Effector memory CD8-positive, alpha-beta T cell (primary cell): Measurements from ENCODE around the gene NELL1.

Experiments used
- ATAC-seq: fragments of 150-1000 bp; cut with Tn5 transposase; replicated peaks from 2 replicates; pipeline ENCODE4 v1.10.0; 2021; ENCODE audit warnings: mild to moderate bottlenecking, moderate library complexity
- DNase-seq, 3 experiments: peaks; one replicate each; pipeline ENCODE4 v3.0.0; 2021
- H3K27ac Mint-ChIP-seq, 2 donors: one replicate each; pipeline ENCODE4 v1.8.0; 2022; ENCODE audit warnings: mild to moderate bottlenecking in 2 of 2, mixed read lengths in 2 of 2, moderate library complexity in 2 of 2
- H3K27me3 Mint-ChIP-seq, 2 donors: one replicate each; pipeline ENCODE4 v1.8.0; 2022; ENCODE audit warnings: mixed read lengths in 2 of 2
- H3K36me3 Mint-ChIP-seq: one replicate; pipeline ENCODE4 v1.8.0; 2022; ENCODE audit warnings: mild to moderate bottlenecking, moderate library complexity, mixed read lengths; ENCODE audit not compliant: insufficient read depth
- H3K4me1 Mint-ChIP-seq, 2 donors: one replicate each; pipeline ENCODE4 v1.8.0; 2022; ENCODE audit warnings: low read depth in 2 of 2, mixed read lengths in 2 of 2
- H3K4me3 Mint-ChIP-seq, 2 donors: one replicate each; pipeline ENCODE4 v1.8.0; 2022; ENCODE audit warnings: mild to moderate bottlenecking in 2 of 2, mixed read lengths in 2 of 2, moderate library complexity in 2 of 2
- H3K9me3 Mint-ChIP-seq, 2 donors: one replicate each; pipeline ENCODE4 v1.8.0; 2022; ENCODE audit warnings: mixed read lengths in 2 of 2

NELL1 gene

DNA sequence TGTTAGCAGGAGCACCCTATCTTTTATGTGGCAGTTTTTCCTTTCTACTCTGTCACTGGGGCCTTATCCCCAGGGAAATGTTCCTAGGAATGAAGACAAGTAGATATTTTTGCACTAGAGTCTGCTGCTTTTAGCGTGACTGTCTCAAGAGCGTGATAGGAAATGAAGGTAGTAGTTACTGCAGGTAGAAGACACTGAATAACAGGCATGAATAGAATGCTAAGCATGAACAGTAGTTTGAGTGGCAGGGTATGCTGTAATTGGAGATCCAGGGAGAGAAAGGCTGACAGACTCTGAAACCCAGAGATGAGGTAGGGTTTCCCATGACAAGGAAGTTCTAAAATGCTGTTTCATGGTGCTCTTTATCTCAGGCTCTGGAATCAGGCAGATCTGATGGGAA lies 475.1 kb downstream of the NELL1 start:
- H3K4me3 Mint-ChIP-seq, result no peak overlapping the region
- H3K4me1 Mint-ChIP-seq, result no peaks in the 10 kb centered on the region
- H3K9me3 Mint-ChIP-seq, result peaks cover 15 to 17% of the 10 kb centered on the region in 2 donors
- DNase-seq (no peak), ATAC-seq (no peak)
- H3K27me3 Mint-ChIP-seq, result no peaks in the 10 kb centered on the region
- H3K36me3 Mint-ChIP-seq, result no peaks in the 10 kb centered on the region
- no peak overlapping the region for H3K27ac Mint-ChIP-seq

DNA sequence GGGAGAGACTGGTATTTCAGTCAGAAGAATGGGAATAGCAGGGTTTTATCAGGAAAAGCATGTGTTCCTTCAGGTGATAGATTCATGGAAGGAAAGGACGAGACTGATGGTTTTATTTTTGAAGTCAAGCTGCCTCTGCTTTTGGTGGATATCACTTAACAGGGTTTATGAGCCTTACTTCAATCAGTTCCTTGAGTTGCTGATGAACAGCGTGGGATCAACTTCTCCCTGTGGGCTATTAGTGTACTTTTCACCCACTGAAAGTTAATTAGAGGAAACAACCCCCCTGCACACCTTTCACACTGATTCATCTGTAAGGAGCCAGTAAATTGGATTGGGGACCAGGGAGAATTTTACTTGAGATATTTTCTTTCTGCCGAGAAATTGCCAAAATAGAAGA lies 479.0 kb downstream of the NELL1 start:
- no peak for DNase-seq
- no peak overlapping the region for H3K27ac Mint-ChIP-seq
- no peak overlapping the region for H3K4me3 Mint-ChIP-seq
- H3K27me3 Mint-ChIP-seq, result no peaks in the 10 kb centered on the region
- H3K36me3 Mint-ChIP-seq, result no peaks in the 10 kb centered on the region
- H3K4me1 Mint-ChIP-seq, result no peaks in the 10 kb centered on the region
- ATAC-seq, result no peak
- H3K9me3 Mint-ChIP-seq, result peaks cover 11 to 14% of the 10 kb centered on the region in 2 donors

DNA sequence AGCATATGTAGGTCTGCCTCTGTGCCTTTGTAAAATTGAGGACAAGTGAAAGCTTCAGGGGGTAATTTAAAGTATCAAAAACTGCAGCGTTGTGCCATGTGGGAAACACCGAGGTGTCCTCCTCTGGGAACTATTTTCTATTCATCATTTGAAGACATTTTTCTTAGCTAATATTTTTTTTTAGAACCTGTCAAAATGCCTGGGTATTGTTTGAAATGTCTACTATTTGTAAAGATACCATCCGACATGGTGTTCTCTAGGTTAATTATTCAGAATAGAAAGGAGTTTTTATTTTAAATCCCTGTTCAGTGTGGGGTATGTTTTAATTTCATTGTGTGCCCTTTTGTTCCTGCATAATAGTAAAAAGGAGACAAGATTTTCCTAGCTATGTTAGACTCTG lies 490.8 kb downstream of the NELL1 start:
- Mint-ChIP-seq H3K36me3 (no peaks in the 10 kb centered on the region), H3K27ac (no peak overlapping the region), H3K9me3 (peaks cover 6 to 8% of the 10 kb centered on the region in 2 donors), H3K4me1 (no peaks in the 10 kb centered on the region), H3K4me3 (no peak overlapping the region), H3K27me3 (no peaks in the 10 kb centered on the region)
- ATAC-seq (no peak), DNase-seq (no peak)

DNA sequence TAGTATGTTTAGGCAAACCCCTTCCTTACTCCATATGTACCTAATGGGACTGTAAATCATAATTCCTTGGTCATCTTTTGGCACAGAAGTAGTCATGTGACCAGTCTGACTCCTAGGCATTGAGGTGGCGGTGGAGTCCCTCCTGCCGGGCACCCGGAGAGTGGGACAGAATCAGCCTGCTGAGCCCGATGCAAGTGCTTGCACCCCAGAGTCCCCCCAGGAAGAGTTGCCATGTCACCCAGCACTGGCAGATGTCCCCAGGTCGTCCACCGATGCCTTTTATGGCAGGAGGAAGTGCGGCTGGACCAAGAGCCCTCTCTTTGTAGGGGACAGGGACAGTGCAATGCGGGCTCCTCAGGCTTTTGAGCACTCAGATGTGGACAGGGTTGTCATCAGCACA lies 500.3 kb downstream of the NELL1 start:
- ATAC-seq, result no peak
- no peaks in the 10 kb centered on the region for H3K27me3 Mint-ChIP-seq
- H3K27ac Mint-ChIP-seq, result no peak overlapping the region

DNA sequence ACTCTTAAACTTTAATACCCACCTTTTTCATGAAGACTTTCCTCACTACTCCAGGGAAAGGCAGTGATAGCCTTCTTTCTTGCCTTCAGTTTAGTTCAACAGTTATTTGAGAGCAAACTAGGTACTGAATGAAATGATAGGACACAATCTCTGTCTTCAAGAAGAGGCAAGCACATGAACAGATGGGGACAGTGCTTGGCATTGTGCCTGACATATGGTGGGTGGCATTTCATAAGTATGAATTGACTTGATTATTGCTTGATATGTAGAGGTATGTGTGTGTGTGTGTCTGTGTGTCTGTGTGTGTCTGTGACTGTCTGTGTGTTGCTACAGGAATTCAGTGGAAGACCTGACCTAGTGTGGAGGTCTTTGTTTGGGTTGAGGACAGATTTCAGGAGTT lies 504.1 kb downstream of the NELL1 start:
- Mint-ChIP-seq H3K27me3 (no peaks in the 10 kb centered on the region), H3K36me3 (no peaks in the 10 kb centered on the region), H3K4me1 (no peaks in the 10 kb centered on the region), H3K27ac (no peak overlapping the region), H3K4me3 (no peak overlapping the region), H3K9me3 (peaks cover 2 to 5% of the 10 kb centered on the region in 2 donors)
- ATAC-seq, result no peak
- DNase-seq, result no peak

More for the DNA sequence above, 500.3 kb downstream of the NELL1 start:
- Mint-ChIP-seq H3K4me3 (no peak overlapping the region), H3K36me3 (no peaks in the 10 kb centered on the region), H3K4me1 (no peaks in the 10 kb centered on the region), H3K9me3 (peaks cover 13 to 21% of the 10 kb centered on the region in 2 donors)
- DNase-seq, result no peak

DNA sequence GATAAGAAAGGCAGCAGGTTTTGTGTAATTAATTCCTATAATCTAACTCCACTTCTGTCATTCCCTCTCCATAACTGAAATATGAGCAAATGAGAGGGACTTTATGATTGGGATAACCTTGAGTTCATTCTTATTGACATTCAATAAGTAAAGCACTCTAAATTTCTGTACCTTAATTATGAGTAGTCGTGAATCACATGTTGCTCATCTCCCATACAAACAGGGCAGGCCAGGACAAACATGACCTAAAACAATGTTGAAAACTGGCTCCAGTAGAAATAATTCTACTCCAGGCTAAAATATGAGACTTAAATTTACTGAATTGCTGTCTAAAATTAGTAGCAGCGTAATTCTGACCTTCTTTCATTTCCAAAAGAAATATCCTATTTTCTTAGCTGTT lies 505.4 kb downstream of the NELL1 start:
- DNase-seq (no peak), ATAC-seq (no peak)
- H3K36me3 Mint-ChIP-seq, result no peaks in the 10 kb centered on the region
- no peak overlapping the region for H3K4me3 Mint-ChIP-seq
- H3K27ac Mint-ChIP-seq, result no peak overlapping the region
- no peaks in the 10 kb centered on the region for H3K27me3 Mint-ChIP-seq
- no peaks in the 10 kb centered on the region for H3K4me1 Mint-ChIP-seq
- H3K9me3 Mint-ChIP-seq, result peaks cover 0 to 5% of the 10 kb centered on the region in 2 donors

DNA sequence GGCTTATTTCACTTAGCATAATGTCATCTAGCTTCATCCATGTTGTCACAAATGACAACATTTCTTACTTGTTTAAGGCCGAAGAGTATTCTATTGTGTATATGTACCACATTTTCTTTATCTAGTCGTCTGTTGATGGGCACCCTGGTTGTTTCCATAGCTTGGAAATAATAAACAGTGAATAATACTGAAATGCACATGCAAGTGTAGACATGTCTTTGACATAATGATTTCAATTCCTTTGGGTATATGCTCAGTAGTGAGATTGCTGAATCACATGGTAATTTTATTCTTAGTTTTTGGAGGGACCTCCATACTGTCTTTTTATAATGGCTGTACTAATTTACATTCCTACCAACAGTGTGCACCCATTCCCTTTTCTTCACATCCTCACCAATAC lies 508.0 kb downstream of the NELL1 start:
- ATAC-seq (no peak), DNase-seq (no peak)
- H3K4me3 Mint-ChIP-seq, result no peak overlapping the region
- peaks cover 2% of the 10 kb centered on the region for H3K36me3 Mint-ChIP-seq
- no peaks in the 10 kb centered on the region for H3K27me3 Mint-ChIP-seq
- H3K9me3 Mint-ChIP-seq, result peaks cover 0 to 5% of the 10 kb centered on the region in 2 donors
- no peak overlapping the region for H3K27ac Mint-ChIP-seq
- H3K4me1 Mint-ChIP-seq, result no peaks in the 10 kb centered on the region

DNA sequence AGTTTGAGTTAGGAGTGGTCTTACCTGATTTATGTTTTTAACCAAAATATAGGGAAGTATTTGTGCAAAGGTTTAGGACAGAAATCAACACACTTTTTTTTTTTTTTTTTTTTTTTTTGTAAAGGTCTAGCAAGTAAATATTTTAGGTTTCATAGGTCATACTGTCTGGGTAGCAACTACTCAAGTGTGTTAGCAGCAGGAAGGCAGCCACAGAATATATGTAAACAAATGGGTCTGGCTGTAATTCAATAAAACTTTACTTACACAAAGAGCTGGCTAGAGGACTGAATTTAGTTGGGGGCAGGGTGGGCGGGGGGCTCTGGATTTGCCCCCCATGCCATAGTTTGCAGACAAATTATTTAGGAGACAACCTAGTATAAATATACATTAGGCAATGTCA lies 510.4 kb downstream of the NELL1 start:
- ATAC-seq (no peak), DNase-seq (no peak)
- no peaks in the 10 kb centered on the region for H3K27me3 Mint-ChIP-seq
- H3K4me1 Mint-ChIP-seq, result no peaks in the 10 kb centered on the region
- peaks cover 2% of the 10 kb centered on the region for H3K36me3 Mint-ChIP-seq
- no peak overlapping the region for H3K27ac Mint-ChIP-seq
- H3K9me3 Mint-ChIP-seq, result peaks cover 0 to 2% of the 10 kb centered on the region in 2 donors
- no peak overlapping the region for H3K4me3 Mint-ChIP-seq

DNA sequence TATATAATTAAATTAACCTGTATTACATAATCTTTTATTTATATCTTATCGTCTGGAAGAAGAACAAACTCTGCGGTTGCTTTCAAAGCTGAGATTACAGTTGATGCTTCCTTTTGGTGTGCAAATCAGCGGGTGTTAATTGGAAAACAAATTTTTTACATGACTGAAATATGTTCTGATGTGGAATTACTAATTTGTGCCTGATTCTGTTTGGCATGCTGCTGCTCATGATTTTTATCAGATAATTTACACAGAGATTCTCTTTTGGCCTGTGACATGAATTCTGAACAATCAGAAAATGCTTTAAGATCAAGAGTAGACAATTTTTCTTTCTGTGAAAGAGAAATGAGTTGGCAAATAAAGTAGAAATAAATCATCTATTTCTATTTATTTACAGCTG lies 510.8 kb downstream of the NELL1 start:
- no peak overlapping the region for H3K4me3 Mint-ChIP-seq
- H3K4me1 Mint-ChIP-seq, result no peaks in the 10 kb centered on the region
- DNase-seq (no peak), ATAC-seq (no peak)
- peaks cover 2% of the 10 kb centered on the region for H3K36me3 Mint-ChIP-seq
- no peak overlapping the region for H3K27ac Mint-ChIP-seq
- no peaks in the 10 kb centered on the region for H3K27me3 Mint-ChIP-seq
- H3K9me3 Mint-ChIP-seq, result peaks cover 0 to 2% of the 10 kb centered on the region in 2 donors

DNA sequence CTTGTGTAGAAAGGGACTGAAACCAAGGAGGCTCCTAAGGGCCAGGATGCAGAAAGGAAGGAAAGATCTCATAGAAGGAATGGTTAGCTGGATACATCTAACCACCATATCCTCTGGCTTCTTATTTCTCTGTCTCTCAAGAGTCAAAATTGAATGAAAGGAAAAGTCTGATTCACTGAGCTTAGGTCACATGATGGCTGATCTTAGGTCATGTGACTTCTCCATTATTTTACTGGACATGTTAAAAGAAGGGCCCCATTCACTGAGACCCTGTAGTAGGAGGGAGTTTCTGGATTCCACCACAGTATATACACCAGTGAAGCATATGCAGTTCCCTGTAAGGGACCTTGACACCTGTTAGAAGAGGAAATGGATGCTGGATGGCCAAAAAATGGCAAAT lies 516.6 kb downstream of the NELL1 start:
- Mint-ChIP-seq H3K27ac (no peak overlapping the region), H3K36me3 (peaks cover 1% of the 10 kb centered on the region), H3K4me1 (no peaks in the 10 kb centered on the region), H3K27me3 (no peaks in the 10 kb centered on the region), H3K4me3 (no peak overlapping the region), H3K9me3 (peaks cover 5 to 14% of the 10 kb centered on the region in 2 donors)
- DNase-seq, result no peak
- ATAC-seq, result no peak

DNA sequence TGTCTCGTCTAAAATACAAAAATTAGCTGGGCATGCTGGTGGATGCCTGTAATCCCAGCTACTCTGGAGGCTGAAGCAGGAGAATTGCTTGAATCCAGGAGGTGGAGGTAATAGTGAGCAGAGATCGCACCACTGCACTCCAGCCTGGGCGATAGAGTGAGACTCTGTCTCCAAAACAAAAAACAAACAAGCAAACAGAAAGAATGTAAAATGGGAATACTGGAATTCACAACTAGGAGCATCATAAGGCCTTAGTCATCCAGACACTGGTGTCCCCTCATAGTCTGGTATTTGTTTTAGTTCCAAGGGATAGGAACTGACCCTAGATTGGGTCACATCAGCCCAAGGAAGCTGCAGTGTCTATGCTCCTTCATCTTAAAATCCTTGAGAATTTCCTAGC lies 520.8 kb downstream of the NELL1 start:
- no peak overlapping the region for H3K27ac Mint-ChIP-seq
- peaks cover 13 to 21% of the 10 kb centered on the region in 2 donors for H3K9me3 Mint-ChIP-seq
- no peaks in the 10 kb centered on the region for H3K4me1 Mint-ChIP-seq
- no peaks in the 10 kb centered on the region for H3K27me3 Mint-ChIP-seq
- no peak for DNase-seq
- H3K36me3 Mint-ChIP-seq, result no peaks in the 10 kb centered on the region
- no peak overlapping the region for H3K4me3 Mint-ChIP-seq
- no peak for ATAC-seq

DNA sequence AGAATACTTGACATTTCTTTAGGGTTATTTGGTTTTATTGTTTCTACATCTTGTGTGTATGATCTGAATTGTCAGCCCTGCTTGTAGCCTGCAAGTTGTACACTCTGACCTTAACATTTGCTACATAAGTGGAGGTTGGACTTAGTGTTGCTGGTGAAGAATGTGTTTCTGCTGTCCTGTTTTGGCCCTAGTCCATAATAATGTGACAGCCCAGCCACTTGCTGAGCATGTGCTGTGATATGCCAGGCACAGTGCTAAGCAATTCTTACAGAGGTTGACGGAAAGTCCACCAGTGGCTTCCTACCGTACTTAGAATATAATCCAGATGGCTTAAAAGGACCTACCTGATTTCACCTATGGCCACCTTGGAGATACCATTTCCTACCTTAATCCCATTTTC lies 526.6 kb downstream of the NELL1 start:
- H3K4me3 Mint-ChIP-seq, result no peak overlapping the region
- H3K9me3 Mint-ChIP-seq, result peaks cover 15 to 17% of the 10 kb centered on the region in 2 donors
- H3K27ac Mint-ChIP-seq, result no peak overlapping the region
- peaks cover 0 to 2% of the 10 kb centered on the region in 2 donors for H3K4me1 Mint-ChIP-seq
- no peak for ATAC-seq
- H3K27me3 Mint-ChIP-seq, result no peaks in the 10 kb centered on the region
- DNase-seq, result no peak
- no peaks in the 10 kb centered on the region for H3K36me3 Mint-ChIP-seq

DNA sequence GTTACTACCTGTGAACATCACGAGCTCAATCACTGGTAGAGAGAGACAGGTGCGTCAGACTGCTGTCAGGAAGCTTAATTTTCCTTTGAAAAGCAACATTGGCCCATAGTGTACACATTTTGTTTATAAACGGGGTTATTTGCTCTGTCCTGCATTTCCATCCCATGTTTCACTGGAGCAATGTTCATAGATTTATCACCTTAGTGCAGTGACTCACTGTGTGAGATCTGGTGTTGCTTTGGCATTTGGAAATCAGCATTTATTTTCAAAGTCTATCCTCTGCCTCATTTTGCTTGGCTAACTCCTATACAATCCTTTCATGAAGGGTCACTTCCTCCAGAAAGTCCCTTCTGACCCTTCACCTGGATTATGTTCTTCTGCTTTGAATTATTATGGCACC lies 529.1 kb downstream of the NELL1 start:
- Mint-ChIP-seq H3K9me3 (peaks cover 18 to 25% of the 10 kb centered on the region in 2 donors), H3K4me3 (no peak overlapping the region), H3K4me1 (peaks cover 0 to 2% of the 10 kb centered on the region in 2 donors), H3K27me3 (no peaks in the 10 kb centered on the region), H3K36me3 (no peaks in the 10 kb centered on the region), H3K27ac (no peak overlapping the region)
- ATAC-seq (no peak), DNase-seq (no peak)

DNA sequence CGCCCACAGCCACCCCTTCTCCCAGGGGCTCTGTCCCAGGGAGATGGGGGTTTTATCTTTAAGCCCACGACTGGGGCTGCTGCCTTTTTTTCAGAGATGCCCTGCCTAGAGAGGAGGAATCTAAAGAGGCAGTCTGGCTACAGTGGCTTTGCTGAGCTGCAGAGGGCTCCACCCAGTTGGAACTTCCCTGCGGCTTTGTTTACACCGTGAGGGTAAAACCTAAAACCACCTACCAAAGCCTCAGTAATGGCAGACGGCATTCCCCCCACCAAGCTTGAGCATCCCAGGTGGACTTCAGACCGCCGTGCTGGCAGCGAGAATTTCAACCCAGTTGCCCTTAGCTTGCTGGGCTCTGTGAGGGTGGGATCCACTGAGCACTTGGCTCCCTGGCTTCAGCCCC lies 535.8 kb downstream of the NELL1 start:
- H3K36me3 Mint-ChIP-seq, result no peaks in the 10 kb centered on the region
- DNase-seq (no peak), ATAC-seq (no peak)
- no peaks in the 10 kb centered on the region for H3K4me1 Mint-ChIP-seq
- no peaks in the 10 kb centered on the region for H3K27me3 Mint-ChIP-seq
- no peak overlapping the region for H3K4me3 Mint-ChIP-seq
- H3K27ac Mint-ChIP-seq, result no peak overlapping the region
- peaks cover 16 to 21% of the 10 kb centered on the region in 2 donors for H3K9me3 Mint-ChIP-seq

DNA sequence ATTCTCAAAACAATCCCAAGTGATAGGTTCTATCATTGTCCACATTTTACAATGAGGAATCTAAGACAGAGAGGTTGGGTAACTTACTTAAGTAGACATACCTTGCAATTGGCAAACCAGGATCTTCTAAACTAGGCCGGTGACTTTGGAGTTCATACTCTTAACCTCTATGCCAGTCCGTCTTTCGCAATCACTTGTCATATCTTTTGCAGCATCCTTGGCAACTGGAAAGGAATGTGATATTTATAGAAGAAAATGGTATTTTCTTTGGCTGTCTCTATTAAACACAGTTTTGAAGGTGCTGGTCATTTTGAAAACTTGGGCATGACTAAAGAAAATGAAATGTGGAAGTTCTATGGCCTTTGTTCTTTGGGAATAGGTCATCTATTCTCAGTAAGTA lies 556.5 kb downstream of the NELL1 start:
- ATAC-seq, result no peak

More for the DNA sequence above, 556.5 kb downstream of the NELL1 start:
- Mint-ChIP-seq H3K9me3 (peaks cover 10 to 31% of the 10 kb centered on the region in 2 donors), H3K4me1 (no peaks in the 10 kb centered on the region), H3K36me3 (no peaks in the 10 kb centered on the region), H3K27ac (no peak overlapping the region), H3K27me3 (no peaks in the 10 kb centered on the region), H3K4me3 (no peak overlapping the region)
- no peak for DNase-seq
